Sigmoid colon (tissue), 3 donors: ENCODE results near the gene CIDEB.

Experiments
- CTCF ChIP-seq, 4 experiments: fragments of 450-650 bp in 3 of 4; fragments of 200-600 bp in 1 of 4; IDR thresholded peaks; one replicate each; pipeline ENCODE4 v1.5.1; 2016 to 2019; ENCODE audit warnings: antibody characterized with exemption in 4 of 4, mild to moderate bottlenecking in 3 of 4, moderate library complexity in 2 of 4
- POLR2A ChIP-seq, 2 donors: fragments of 450-650 bp; IDR thresholded peaks; one replicate each; pipeline ENCODE4 v1.6.1; 2016; ENCODE audit warnings: antibody characterized with exemption in 2 of 2, mild to moderate bottlenecking in 2 of 2, moderate library complexity in 2 of 2

- TF ChIP-seq CTCF (IDR thresholded peaks at IDR 0.05) (no peak), POLR2A (IDR thresholded peaks at IDR 0.05) (no peak)
Observed at GRCh38 chr14:24272467-24272866, 35.3 kb downstream of the CIDEB start.
